GM19328 (cell line): ENCODE results near the gene KIF3B.
"Not testable (repeated sequence)": the region's sequence is repeated elsewhere in the genome, so short reads cannot be mapped to it uniquely, and the experiment has no call there.

Experiments used
- ATAC-seq: cut with Tn5 transposase; IDR thresholded peaks from one replicate; pipeline ENCODE4 v1.9.1; 2021; ENCODE audit warnings: mild to moderate bottlenecking, moderate library complexity; ENCODE audit not compliant: unreplicated experiment

KIF3B gene

GRCh38 chr20:32292548-32292947 is 15.1 kb downstream of the KIF3B start:
- ATAC-seq: no peak

- ATAC-seq: no peak
Observed at GRCh38 chr20:32294071-32294470, 16.6 kb downstream of the KIF3B start.

GRCh38 chr20:32296412-32296811 is 19.0 kb downstream of the KIF3B start:
- no peak for ATAC-seq

- no peak for ATAC-seq
Observed at GRCh38 chr20:32296819-32297420, 19.5 kb downstream of the KIF3B start.

- ATAC-seq: no peak
Observed at GRCh38 chr20:32297439-32297838, 20.0 kb downstream of the KIF3B start.

GRCh38 chr20:32300647-32301046 is 23.2 kb downstream of the KIF3B start:
- ATAC-seq: no peak

- ATAC-seq: no peak
Observed at GRCh38 chr20:32301719-32302506, 24.5 kb downstream of the KIF3B start.

GRCh38 chr20:32302507-32302872 is 25.0 kb downstream of the KIF3B start:
- ATAC-seq: no peak

- no peak for ATAC-seq
Observed at GRCh38 chr20:32304131-32304746, 26.8 kb downstream of the KIF3B start.

GRCh38 chr20:32312718-32313424 is 35.4 kb downstream of the KIF3B start:
- ATAC-seq: no peak

- no peak for ATAC-seq
Observed at GRCh38 chr20:32314768-32315167, 37.3 kb downstream of the KIF3B start.

GRCh38 chr20:32315399-32315798 is 37.9 kb downstream of the KIF3B start:
- no peak for ATAC-seq

GRCh38 chr20:32315891-32316290 is 38.4 kb downstream of the KIF3B start:
- no peak for ATAC-seq

GRCh38 chr20:32316667-32317066 is 39.2 kb downstream of the KIF3B start:
- no peak for ATAC-seq

GRCh38 chr20:32319100-32319499 is 41.6 kb downstream of the KIF3B start:
- ATAC-seq: no peak

- no peak for ATAC-seq
Observed at GRCh38 chr20:32320305-32320704, 42.9 kb downstream of the KIF3B start.

- no peak for ATAC-seq
Observed at GRCh38 chr20:32321390-32321789, 43.9 kb downstream of the KIF3B start.

- ATAC-seq: not testable (repeated sequence)
Observed at GRCh38 chr20:32322260-32322659, 44.8 kb downstream of the KIF3B start.

- not testable (repeated sequence) for ATAC-seq
Observed at GRCh38 chr20:32323761-32324160, 46.3 kb downstream of the KIF3B start.

GRCh38 chr20:32325706-32326503 is 48.5 kb downstream of the KIF3B start:
- no peak for ATAC-seq

- no peak for ATAC-seq
Observed at GRCh38 chr20:32326504-32326845, 49.0 kb downstream of the KIF3B start.
